ENCODE data around the gene MGAT5B.

Gene MGAT5B

DNA sequence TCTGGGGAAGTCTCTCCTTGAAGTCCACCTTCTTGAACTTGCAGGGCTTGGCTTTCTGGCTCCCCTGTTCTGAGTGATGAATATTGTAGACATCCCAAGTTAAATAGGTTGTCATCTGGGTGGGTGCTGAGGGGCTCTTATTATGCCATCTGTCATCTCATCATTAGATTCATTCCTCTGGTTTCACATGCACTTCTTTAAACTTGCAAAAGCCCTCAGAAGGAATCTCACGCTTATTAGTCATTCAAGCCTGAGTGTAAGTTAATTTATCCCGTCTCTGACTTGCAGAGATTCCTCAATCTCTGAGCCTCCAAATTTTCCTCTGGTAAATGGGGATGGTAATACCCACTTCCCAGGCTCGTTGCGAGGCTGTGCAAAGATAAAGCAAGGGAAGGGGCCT, 5.7 kb downstream of the MGAT5B start:
- no peaks in the 10 kb centered on the region for H3K36me3 ChIP-seq (replicated peaks)
- no peak overlapping the region for H3K4me3 ChIP-seq
- H3K9me3 ChIP-seq, result no peaks in the 10 kb centered on the region
- in situ Hi-C loops (cut with MboI; ENCODE audit: low sequenced_read_pairs), result no loop called here
- no peak for DNase-seq (ENCODE audit: low spot score in 2 of 2)
- H3K27me3 ChIP-seq (ENCODE audit: low read depth), result no peaks in the 10 kb centered on the region
- H3K4me1 ChIP-seq, result no peaks in the 10 kb centered on the region

- no peaks in the 10 kb centered on the region for H3K36me3 ChIP-seq (replicated peaks)
- in situ Hi-C loops (cut with MboI; ENCODE audit: low sequenced_read_pairs), result no loop called here
- DNase-seq (ENCODE audit: low spot score in 2 of 2), result no peak
- no peaks in the 10 kb centered on the region for H3K4me1 ChIP-seq
- H3K9me3 ChIP-seq, result no peaks in the 10 kb centered on the region
- no peaks in the 10 kb centered on the region for H3K27me3 ChIP-seq (ENCODE audit: low read depth)
- no peak overlapping the region for H3K4me3 ChIP-seq
Measured at GRCh38 chr17:76877437-76877836, 9.2 kb downstream of the MGAT5B start.

DNA sequence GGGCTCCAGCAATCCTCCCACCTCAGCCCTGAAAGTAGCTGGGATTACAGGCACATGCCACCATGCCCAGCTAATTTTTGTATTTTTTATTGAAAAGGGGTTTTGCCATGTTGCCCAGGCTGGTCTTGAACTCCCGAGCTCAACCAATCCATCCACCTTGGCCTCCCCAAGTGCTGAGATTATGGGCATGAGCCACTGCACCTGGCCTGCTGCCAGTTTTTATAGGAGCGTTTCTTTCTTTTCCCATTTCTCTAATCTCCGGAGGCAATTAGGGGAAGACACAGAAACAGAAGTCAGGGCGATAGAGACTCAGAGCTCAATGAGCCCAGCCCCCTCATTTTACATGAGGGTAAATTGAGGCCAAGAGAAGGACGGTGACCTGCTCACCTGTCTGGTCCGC, 10.4 kb downstream of the MGAT5B start:
- H3K27me3 ChIP-seq (ENCODE audit: low read depth), result no peaks in the 10 kb centered on the region
- DNase-seq (ENCODE audit: low spot score in 2 of 2), result no peak
- H3K36me3 ChIP-seq (replicated peaks), result no peaks in the 10 kb centered on the region
- no peak overlapping the region for H3K4me3 ChIP-seq
- no peaks in the 10 kb centered on the region for H3K4me1 ChIP-seq
- no peaks in the 10 kb centered on the region for H3K9me3 ChIP-seq
- in situ Hi-C loops (cut with MboI; ENCODE audit: low sequenced_read_pairs), result no loop called here

DNA sequence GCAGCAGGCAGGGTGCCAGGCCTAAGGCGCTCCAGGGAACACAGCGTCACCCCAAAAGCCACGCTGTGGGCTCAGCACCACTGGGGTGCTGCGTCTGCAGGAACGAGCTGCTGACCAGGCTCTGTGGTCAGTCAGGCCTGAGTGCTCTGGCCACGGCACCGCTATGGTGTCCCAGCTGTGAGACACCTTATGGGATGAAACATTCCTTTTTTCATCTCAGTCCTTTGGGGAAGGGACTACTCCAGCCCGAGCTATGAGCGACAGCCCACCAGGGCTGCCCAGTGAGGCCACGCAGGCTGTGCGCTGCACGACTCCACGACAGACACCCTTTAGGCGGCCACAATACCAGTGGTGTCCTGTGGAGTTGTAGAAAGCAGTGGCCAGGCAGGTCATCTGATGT, 11.1 kb downstream of the MGAT5B start:
- in situ Hi-C loops (cut with MboI; ENCODE audit: low sequenced_read_pairs), result no loop called here
- H3K4me3 ChIP-seq, result no peak overlapping the region
- no peaks in the 10 kb centered on the region for H3K4me1 ChIP-seq
- H3K27me3 ChIP-seq (ENCODE audit: low read depth), result no peaks in the 10 kb centered on the region
- DNase-seq (ENCODE audit: low spot score in 2 of 2), result no peak
- no peaks in the 10 kb centered on the region for H3K9me3 ChIP-seq
- no peaks in the 10 kb centered on the region for H3K36me3 ChIP-seq (replicated peaks)

GRCh38 chr17:76879691-76880090, 11.5 kb downstream of the MGAT5B start:
- Histone ChIP-seq H3K9me3 (no peaks in the 10 kb centered on the region), H3K27me3 (ENCODE audit: low read depth) (no peaks in the 10 kb centered on the region), H3K4me3 (no peak overlapping the region), H3K36me3 (replicated peaks) (no peaks in the 10 kb centered on the region), H3K4me1 (no peaks in the 10 kb centered on the region)
- no peak for DNase-seq (ENCODE audit: low spot score in 2 of 2)
- in situ Hi-C loops (cut with MboI; ENCODE audit: low sequenced_read_pairs), result no loop called here

DNA sequence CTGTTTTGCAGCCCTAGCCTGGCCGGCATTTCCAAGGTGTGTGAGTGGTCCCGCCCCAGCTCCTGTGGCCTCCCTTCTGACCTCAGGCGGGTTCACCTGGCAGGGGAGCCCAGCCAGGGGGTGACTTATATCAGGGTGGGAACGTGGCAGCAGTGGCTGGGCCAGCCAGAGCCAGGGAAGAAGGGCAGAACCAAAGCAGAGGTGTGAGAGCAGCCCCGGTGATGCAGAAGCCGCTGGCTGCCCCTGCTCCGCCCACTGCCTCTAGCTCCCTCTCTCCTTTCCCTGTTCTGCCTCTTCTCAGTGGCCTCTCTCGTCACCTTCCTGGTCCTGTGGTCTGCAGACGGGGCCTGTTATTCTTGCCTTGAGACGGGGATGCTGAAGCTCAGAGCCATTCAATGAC, 12.1 kb downstream of the MGAT5B start:
- no peak overlapping the region for H3K4me3 ChIP-seq
- no peak for DNase-seq (ENCODE audit: low spot score in 2 of 2)
- H3K9me3 ChIP-seq, result no peaks in the 10 kb centered on the region
- in situ Hi-C loops (cut with MboI; ENCODE audit: low sequenced_read_pairs), result no loop called here
- no peaks in the 10 kb centered on the region for H3K4me1 ChIP-seq
- H3K27me3 ChIP-seq (ENCODE audit: low read depth), result no peaks in the 10 kb centered on the region
- H3K36me3 ChIP-seq (replicated peaks), result no peaks in the 10 kb centered on the region

DNA sequence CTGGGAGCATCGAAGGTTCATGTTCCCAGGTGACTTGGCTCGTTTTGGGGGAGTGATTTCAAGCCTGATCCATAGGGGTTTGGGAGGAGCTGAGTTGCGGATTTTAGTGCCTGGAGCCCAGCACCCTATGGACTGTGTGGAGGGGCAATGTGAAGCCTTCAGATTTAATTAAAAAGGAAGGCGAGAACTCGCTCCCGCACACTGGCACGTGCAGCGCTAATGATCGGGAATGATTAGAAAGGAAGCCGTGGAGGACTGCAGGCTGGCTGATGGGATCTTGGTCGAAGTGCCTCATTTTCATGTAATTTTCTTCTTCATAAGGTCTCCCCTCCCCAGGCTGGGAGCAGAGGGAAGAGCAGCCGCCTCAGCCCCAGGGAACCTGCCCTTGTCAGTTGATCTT, 12.8 kb downstream of the MGAT5B start:
- Histone ChIP-seq H3K36me3 (replicated peaks) (no peaks in the 10 kb centered on the region), H3K4me3 (no peak overlapping the region), H3K9me3 (no peaks in the 10 kb centered on the region), H3K4me1 (no peaks in the 10 kb centered on the region), H3K27me3 (ENCODE audit: low read depth) (no peaks in the 10 kb centered on the region)
- in situ Hi-C loops (cut with MboI; ENCODE audit: low sequenced_read_pairs), result no loop called here
- DNase-seq (ENCODE audit: low spot score in 2 of 2), result no peak

- no peaks in the 10 kb centered on the region for H3K27me3 ChIP-seq (ENCODE audit: low read depth)
- H3K4me3 ChIP-seq, result no peak overlapping the region
- H3K36me3 ChIP-seq (replicated peaks), result no peaks in the 10 kb centered on the region
- no peak for DNase-seq (ENCODE audit: low spot score in 2 of 2)
- in situ Hi-C loops (cut with MboI; ENCODE audit: low sequenced_read_pairs), result no loop called here
- H3K4me1 ChIP-seq, result no peaks in the 10 kb centered on the region
- no peaks in the 10 kb centered on the region for H3K9me3 ChIP-seq
Measured at GRCh38 chr17:76881408-76881807, 13.2 kb downstream of the MGAT5B start.

- Histone ChIP-seq H3K36me3 (replicated peaks) (no peaks in the 10 kb centered on the region), H3K27me3 (ENCODE audit: low read depth) (no peaks in the 10 kb centered on the region), H3K4me3 (no peak overlapping the region), H3K9me3 (no peaks in the 10 kb centered on the region), H3K4me1 (no peaks in the 10 kb centered on the region)
- no peak for DNase-seq (ENCODE audit: low spot score in 2 of 2)
- in situ Hi-C loops (cut with MboI; ENCODE audit: low sequenced_read_pairs), result no loop called here
Measured at GRCh38 chr17:76881966-76882365, 13.8 kb downstream of the MGAT5B start.

DNA sequence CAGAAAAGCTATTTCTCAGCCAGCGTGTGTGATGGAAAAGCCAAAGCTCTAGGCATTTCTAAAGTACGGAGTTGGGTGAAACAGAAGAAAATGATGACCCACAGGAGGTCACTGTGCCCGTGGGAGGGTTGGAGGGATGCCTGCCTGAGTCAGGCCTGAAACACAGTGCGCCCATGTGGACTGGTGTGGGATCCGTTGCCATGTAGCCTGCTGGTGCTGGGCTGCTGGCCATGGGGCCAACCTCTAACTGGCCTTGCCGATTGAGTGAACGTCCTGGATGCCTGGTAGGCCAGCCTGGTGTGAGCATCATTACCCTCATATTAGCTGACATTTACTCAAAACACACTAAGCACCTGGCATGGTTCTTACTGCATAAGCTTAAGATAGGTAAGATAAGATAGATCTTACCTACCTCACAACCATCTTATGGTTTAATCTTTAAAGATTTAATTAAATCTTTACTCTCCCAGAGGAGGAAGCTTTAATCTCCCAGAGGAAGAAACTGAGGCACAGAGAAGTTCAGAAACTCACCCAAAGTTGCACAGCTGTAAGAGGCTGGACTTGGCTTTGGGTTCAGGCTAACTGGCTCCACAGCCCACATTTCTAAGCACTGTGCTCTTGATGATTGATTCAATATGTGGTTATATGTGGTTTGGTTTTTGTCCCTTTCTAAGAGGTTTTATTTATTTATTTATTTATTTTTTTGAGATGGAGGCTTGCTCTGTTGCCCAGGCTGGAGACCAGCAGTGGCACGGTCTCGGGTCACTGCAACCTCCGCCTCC, 15.7 kb downstream of the MGAT5B start:
- Histone ChIP-seq H3K4me1 (no peaks in the 10 kb centered on the region), H3K4me3 (no peak overlapping the region), H3K9me3 (no peaks in the 10 kb centered on the region), H3K27me3 (ENCODE audit: low read depth) (no peaks in the 10 kb centered on the region), H3K36me3 (replicated peaks) (no peaks in the 10 kb centered on the region)
- DNase-seq (ENCODE audit: low spot score in 2 of 2), result no peak
- in situ Hi-C loops (cut with MboI; ENCODE audit: low sequenced_read_pairs), result no loop called here

DNA sequence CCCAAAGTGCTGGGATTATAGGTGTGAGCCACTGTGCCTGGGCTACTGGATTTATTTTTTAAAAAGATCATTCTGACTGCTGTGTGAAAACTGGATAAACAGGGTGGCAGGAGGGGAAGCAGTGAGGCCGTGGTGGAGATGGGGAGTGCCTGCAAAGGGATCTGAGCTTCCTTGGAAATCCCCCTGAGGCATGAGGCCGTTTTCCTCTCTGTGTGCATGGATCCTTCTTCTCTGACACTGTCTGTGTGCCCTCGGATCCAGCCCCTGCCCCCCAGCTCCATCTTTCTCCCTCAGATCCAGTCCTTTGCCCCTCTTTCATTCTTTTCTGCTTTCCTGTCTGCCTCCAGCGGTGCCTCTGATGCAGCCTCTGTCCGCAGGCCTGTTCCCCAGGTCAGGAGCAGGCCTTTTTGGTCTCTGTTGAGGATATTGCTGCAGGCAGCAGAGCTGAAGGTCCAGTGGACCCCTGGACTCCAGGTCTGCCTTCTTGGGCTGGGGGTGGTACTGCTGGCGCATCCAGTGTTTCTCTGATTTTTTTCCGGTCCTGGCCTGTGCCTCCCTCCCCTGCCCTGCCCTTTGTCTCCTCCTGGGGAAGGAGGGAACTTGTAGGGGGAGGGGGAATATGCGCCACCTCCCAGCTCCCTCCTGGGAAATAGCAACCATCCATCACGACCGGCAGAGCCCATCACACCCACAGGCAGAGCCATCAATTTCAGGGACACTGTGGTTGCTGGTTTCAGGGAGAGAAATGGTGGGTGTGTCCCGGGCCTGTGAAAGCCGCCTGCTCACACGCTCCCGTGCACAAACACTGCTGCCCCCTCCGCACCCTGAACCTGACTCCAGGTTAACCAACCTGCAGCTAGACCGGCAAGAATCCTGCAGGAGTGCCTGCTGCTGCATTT, 17.0 kb downstream of the MGAT5B start:
- in situ Hi-C loops (cut with MboI; ENCODE audit: low sequenced_read_pairs), result no loop called here
- DNase-seq (ENCODE audit: low spot score in 2 of 2), result no peak
- Histone ChIP-seq H3K4me1 (no peaks in the 10 kb centered on the region), H3K27me3 (ENCODE audit: low read depth) (no peaks in the 10 kb centered on the region), H3K4me3 (no peak overlapping the region), H3K36me3 (replicated peaks) (no peaks in the 10 kb centered on the region), H3K9me3 (no peaks in the 10 kb centered on the region)

GRCh38 chr17:76885894-76886290, 17.7 kb downstream of the MGAT5B start:
- no peaks in the 10 kb centered on the region for H3K4me1 ChIP-seq
- H3K9me3 ChIP-seq, result no peaks in the 10 kb centered on the region
- in situ Hi-C loops (cut with MboI; ENCODE audit: low sequenced_read_pairs), result no loop called here
- DNase-seq (ENCODE audit: low spot score in 2 of 2), result no peak
- H3K4me3 ChIP-seq, result no peak overlapping the region
- no peaks in the 10 kb centered on the region for H3K36me3 ChIP-seq (replicated peaks)
- no peaks in the 10 kb centered on the region for H3K27me3 ChIP-seq (ENCODE audit: low read depth)

DNA sequence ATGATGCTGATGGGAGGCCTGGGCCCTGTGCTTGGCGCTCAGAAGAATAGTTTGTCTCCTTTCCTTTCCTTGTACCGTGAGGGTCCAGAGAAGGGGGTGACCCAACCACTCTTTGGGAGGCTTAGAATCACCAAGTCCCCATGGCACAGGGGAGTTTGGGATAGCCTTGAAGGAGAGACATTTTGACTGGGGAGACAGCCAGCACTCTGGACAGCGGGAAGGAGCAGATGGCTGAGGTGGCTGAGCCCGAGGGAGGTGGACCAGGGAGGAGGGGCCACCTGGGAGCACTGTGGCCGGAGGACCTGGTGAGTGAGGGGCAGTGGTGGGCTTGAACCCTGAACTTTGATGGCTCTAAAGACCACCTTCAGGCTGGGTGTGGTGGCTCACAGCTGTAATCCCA, 18.2 kb downstream of the MGAT5B start:
- Histone ChIP-seq H3K9me3 (no peaks in the 10 kb centered on the region), H3K27me3 (ENCODE audit: low read depth) (no peaks in the 10 kb centered on the region)
- in situ Hi-C loops (cut with MboI; ENCODE audit: low sequenced_read_pairs), result no loop called here

DNA sequence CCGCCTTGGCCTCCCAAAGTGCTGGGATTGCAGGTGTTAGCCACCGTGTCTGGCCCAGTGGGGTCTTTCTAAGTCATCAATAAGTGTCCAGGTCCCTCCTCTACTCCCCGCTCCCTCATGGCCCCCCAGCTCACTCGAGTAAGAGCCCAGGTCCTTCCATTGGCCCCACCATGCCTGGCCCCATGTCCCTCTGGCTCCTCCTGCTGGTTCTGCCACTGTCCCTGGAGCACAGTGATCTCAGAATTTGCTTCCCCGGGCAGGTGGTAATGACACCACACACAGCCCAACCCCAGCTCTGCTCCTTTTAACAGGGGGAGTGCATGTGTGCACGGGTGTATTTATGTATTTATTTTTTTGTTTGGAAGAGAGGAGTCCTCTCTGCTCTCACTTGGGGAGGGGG, 19.6 kb downstream of the MGAT5B start:
- DNase-seq (ENCODE audit: low spot score in 2 of 2), result no peak
- H3K27me3 ChIP-seq (ENCODE audit: low read depth), result no peaks in the 10 kb centered on the region
- no peaks in the 10 kb centered on the region for H3K36me3 ChIP-seq (replicated peaks)
- H3K4me1 ChIP-seq, result no peaks in the 10 kb centered on the region
- H3K9me3 ChIP-seq, result no peaks in the 10 kb centered on the region
- H3K4me3 ChIP-seq, result no peak overlapping the region
- in situ Hi-C loops (cut with MboI; ENCODE audit: low sequenced_read_pairs), result no loop called here

More for the DNA sequence above, 18.2 kb downstream of the MGAT5B start:
- DNase-seq (ENCODE audit: low spot score in 2 of 2), result no peak
- H3K4me3 ChIP-seq, result no peak overlapping the region
- no peaks in the 10 kb centered on the region for H3K4me1 ChIP-seq
- H3K36me3 ChIP-seq (replicated peaks), result no peaks in the 10 kb centered on the region

Measured in HAP-1 (cell line).